IMR-90 (cell line): ENCODE results near the gene CDKN1C. TPM values are rescaled to one million over a fixed set of nuclear protein-coding genes. Genes with fewer than 3 reads are reported as not detected.

Source experiments
- ATAC-seq: fragments of 200-7000 bp; cut with Tn5 transposase; 2 replicates; pipeline ENCODE4 v1.9.1; 2020; ENCODE audit warnings: low read depth, mild to moderate bottlenecking, moderate library complexity
- BruUV-seq: library from RNA; stranded (reverse); fragments of 400-500 nt; replicated peaks from 2 replicates; lab custom pipeline; 2021; lab: Mats Ljungman, UMichigan
- CTCF ChIA-PET: fragments of 300-600 bp; formaldehyde crosslinking; extraction: SDS; loops from one replicate; lab custom pipeline; 2021; ENCODE audit warnings: antibody characterized with exemption; lab: Yijun Ruan, JAX
- POLR2A ChIA-PET: fragments of 300-600 bp; sonication (Branson Sonifier 250); formaldehyde crosslinking; loops from one replicate; lab custom pipeline; 2022; ENCODE audit warnings: antibody characterized with exemption; ENCODE audit not compliant: unreplicated experiment; lab: Charles Lee
- DNase-seq: peaks from one replicate; pipeline ENCODE4 v3.0.0; 2013
- H2AFZ ChIP-seq: replicated peaks from 2 replicates; pipeline ENCODE3; 2013; ENCODE audit warnings: low read length, mild to moderate bottlenecking; ENCODE audit not compliant: poor library complexity
- H2AK5ac ChIP-seq: 2 replicates; pipeline ENCODE4 v1.6.1; 2013; ENCODE audit warnings: low read depth, low read length, inconsistent platforms
- H2AK9ac ChIP-seq: replicated peaks from 2 replicates; pipeline ENCODE3; 2013; ENCODE audit warnings: mild to moderate bottlenecking, low read depth, low read length, moderate library complexity; ENCODE audit not compliant: poor library complexity
- H2BK120ac ChIP-seq: 2 replicates; pipeline ENCODE4 v1.6.1; 2013; ENCODE audit warnings: low read depth, low read length, inconsistent platforms
- H2BK15ac ChIP-seq: 3 replicates; pipeline ENCODE4 v1.6.1; 2013; ENCODE audit warnings: low read depth, low read length, inconsistent platforms
- H2BK20ac ChIP-seq: 2 replicates; pipeline ENCODE4 v1.6.1; 2013; ENCODE audit warnings: low read depth, mild to moderate bottlenecking, inconsistent platforms, low read length, moderate library complexity
- H2BK5ac ChIP-seq: 2 replicates; pipeline ENCODE4 v1.6.1; 2013; ENCODE audit warnings: mild to moderate bottlenecking, low read depth, low read length, inconsistent platforms; ENCODE audit not compliant: poor library complexity, severe bottlenecking
- H3K14ac ChIP-seq: replicated peaks from 2 replicates; pipeline ENCODE4 v1.6.1; 2013; ENCODE audit warnings: low read depth, low read length, inconsistent platforms
- H3K18ac ChIP-seq: 2 replicates; pipeline ENCODE4 v1.6.1; 2013; ENCODE audit warnings: low read depth, low read length, control low read depth
- H3K23ac ChIP-seq: 2 replicates; pipeline ENCODE4 v1.6.1; 2013; ENCODE audit warnings: low read depth, low read length, inconsistent platforms
- H3K27ac ChIP-seq: 2 replicates; pipeline ENCODE4 v1.5.1; 2013; ENCODE audit warnings: mild to moderate bottlenecking, control low read depth, low read length; ENCODE audit not compliant: insufficient read depth
- H3K27me3 ChIP-seq: 2 replicates; pipeline ENCODE4 v1.6.1; 2013; ENCODE audit warnings: low read length; ENCODE audit not compliant: control insufficient read depth, insufficient read depth
- H3K36me3 ChIP-seq: 2 replicates; pipeline ENCODE4 v1.6.1; 2013; ENCODE audit warnings: low read length, mixed read lengths; ENCODE audit not compliant: control insufficient read depth, insufficient read depth
- H3K4ac ChIP-seq: 2 replicates; pipeline ENCODE4 v1.6.1; 2013; ENCODE audit warnings: low read depth, low read length, inconsistent platforms
- H3K4me1 ChIP-seq: 2 replicates; pipeline ENCODE4 v1.6.1; 2013; ENCODE audit warnings: low read length, mixed read lengths; ENCODE audit not compliant: control insufficient read depth, insufficient read depth
- H3K4me2 ChIP-seq: 2 replicates; pipeline ENCODE4 v1.6.1; 2013; ENCODE audit warnings: low read depth, mild to moderate bottlenecking, control low read depth, low read length, moderate library complexity
- H3K4me3 ChIP-seq: 2 replicates; pipeline ENCODE4 v1.5.1; 2013; ENCODE audit warnings: low read depth, mild to moderate bottlenecking, control low read depth, low read length, moderate library complexity; ENCODE audit not compliant: insufficient read depth
- H3K56ac ChIP-seq: 2 replicates; pipeline ENCODE4 v1.6.1; 2013; ENCODE audit warnings: low read length, inconsistent platforms; ENCODE audit not compliant: insufficient read depth; ENCODE audit errors: extremely low read depth
- H3K79me1 ChIP-seq, 2 experiments: 2 replicates each; pipeline ENCODE4 v1.6.1; 2013; ENCODE audit warnings: low read length in 2 of 2, inconsistent platforms in 1 of 2, low read depth in 1 of 2
- H3K9ac ChIP-seq: 2 replicates; pipeline ENCODE4 v1.6.1; 2013; ENCODE audit warnings: low read depth, low read length, control low read depth
- H3K9me1 ChIP-seq: 2 replicates; pipeline ENCODE4 v1.6.1; 2013; ENCODE audit warnings: low read length, inconsistent platforms; ENCODE audit not compliant: insufficient read depth
- H3K9me3 ChIP-seq: 2 replicates; pipeline ENCODE4 v1.6.1; 2013; ENCODE audit warnings: low read length; ENCODE audit not compliant: control insufficient read depth, insufficient read depth
- H4K20me1 ChIP-seq: 2 replicates; pipeline ENCODE4 v1.6.1; 2013; ENCODE audit warnings: low read length, inconsistent platforms; ENCODE audit not compliant: insufficient read depth
- H4K5ac ChIP-seq: 2 replicates; pipeline ENCODE4 v1.6.1; 2013; ENCODE audit warnings: mild to moderate bottlenecking, low read depth, low read length, control low read depth
- H4K8ac ChIP-seq, 2 experiments: 2 replicates each; pipeline ENCODE4 v1.6.1; 2013; ENCODE audit warnings: low read depth in 2 of 2, low read length in 2 of 2, control low read depth in 1 of 2, inconsistent platforms in 1 of 2
- H4K91ac ChIP-seq: 2 replicates; pipeline ENCODE4 v1.6.1; 2013; ENCODE audit warnings: low read depth, low read length, inconsistent platforms; ENCODE audit not compliant: insufficient read depth
- BHLHE40 ChIP-seq: fragments of 150-350 bp; IDR thresholded peaks from 2 replicates; pipeline ENCODE4 v1.6.1; 2016; ENCODE audit warnings: mild to moderate bottlenecking, low read depth, low read length
- CEBPB ChIP-seq: IDR thresholded peaks from 2 replicates; pipeline ENCODE4 v1.6.1; 2012; ENCODE audit warnings: low read depth, low read length, improper control_type of control experiment
- CHD1 ChIP-seq: IDR thresholded peaks from 2 replicates; pipeline ENCODE4 v1.6.1; 2012; ENCODE audit warnings: low read depth, low read length, improper control_type of control experiment
- CTCF ChIP-seq: conservative IDR thresholded peaks from 2 replicates; pipeline ENCODE4 v1.5.1; 2012; ENCODE audit warnings: mild to moderate bottlenecking, low read depth, low read length, improper control_type of control experiment
- ELK1 ChIP-seq: fragments of 150-350 bp; IDR thresholded peaks from 2 replicates; pipeline ENCODE4 v1.6.1; 2016; ENCODE audit warnings: low read depth, mild to moderate bottlenecking, low read length, moderate library complexity, borderline replicate concordance
- MAFK ChIP-seq: IDR thresholded peaks from 2 replicates; pipeline ENCODE4 v1.6.1; 2012; ENCODE audit warnings: low read depth, low read length, improper control_type of control experiment
- MAZ ChIP-seq: IDR thresholded peaks from 2 replicates; pipeline ENCODE4 v1.6.1; 2012; ENCODE audit warnings: low read depth, mild to moderate bottlenecking, low read length, improper control_type of control experiment, moderate library complexity, borderline replicate concordance
- MXI1 ChIP-seq: IDR thresholded peaks from 2 replicates; pipeline ENCODE4 v1.6.1; 2012; ENCODE audit warnings: low read depth, mild to moderate bottlenecking, low read length, moderate library complexity, borderline replicate concordance
- NFE2L2 ChIP-seq: fragments of 150-350 bp; IDR thresholded peaks from 2 replicates; pipeline ENCODE4 v1.6.1; 2016; ENCODE audit warnings: low read depth, mild to moderate bottlenecking, low read length
- RAD21 ChIP-seq: IDR thresholded peaks from 2 replicates; pipeline ENCODE4 v1.6.1; 2012; ENCODE audit warnings: low read length, improper control_type of control experiment
- RCOR1 ChIP-seq: IDR thresholded peaks from 2 replicates; pipeline ENCODE4 v1.6.1; 2012; ENCODE audit warnings: mild to moderate bottlenecking, low read length, improper control_type of control experiment; ENCODE audit not compliant: insufficient replicate concordance
- RFX5 ChIP-seq: IDR thresholded peaks from 2 replicates; pipeline ENCODE4 v1.8.0; 2012; ENCODE audit warnings: low read depth, mild to moderate bottlenecking, low read length, moderate library complexity
- SMC3 ChIP-seq: fragments of 150-350 bp; IDR thresholded peaks from 2 replicates; pipeline ENCODE4 v1.6.1; 2016; ENCODE audit warnings: low read depth, mild to moderate bottlenecking, antibody characterized with exemption, low read length, moderate library complexity
- USF2 ChIP-seq: fragments of 150-350 bp; IDR thresholded peaks from 2 replicates; pipeline ENCODE4 v1.6.1; 2017; ENCODE audit warnings: mild to moderate bottlenecking, antibody characterized with exemption, low read length, low read depth
- WGBS, 2 experiments: methylation state at CpG; one replicate each; pipeline versions ENCODE4 v1.1.5 to v1.1.7; 2013; ENCODE audit warnings: missing lambda C conversion rate in 2 of 2; ENCODE audit not compliant: insufficient read length in 1 of 2; ENCODE audit errors: extremely low coverage in 2 of 2; 5-methylcytosine and 5-hydroxymethylcytosine counted together
- dilution Hi-C: fragments of 300-500 bp; cut with HindIII; formaldehyde crosslinking; loops from one replicate; pipeline ENCODE4 v1.14.3; 2018; ENCODE audit warnings: low sequenced_read_pairs; ENCODE audit not compliant: unreplicated experiment
- in situ Hi-C: fragments of 300-500 bp; cut with MboI; formaldehyde crosslinking; loops from 3 replicates; pipeline ENCODE4 v1.14.3; 2019; ENCODE audit warnings: low sequenced_read_pairs, inconsistent platforms, mixed read lengths
- intact Hi-C: fragments of 100-400 bp; cut with micrococcal nuclease; formaldehyde crosslinking; loops from 2 replicates; pipeline ENCODE4 v1.10.0; 2022
- polyA plus RNA-seq, 3 experiments: library from polyadenylated mRNA; depleted of rRNA; stranded (reverse); fragments of >200 nt; gene quantifications; 2 replicates each; pipeline ENCODE4 v1.2.3, GENCODE V29; 2012; ENCODE audit warnings: low replicate concordance in 1 of 3
- total RNA-seq: library from RNA; depleted of rRNA; stranded (reverse); fragments of >200 nt; gene quantifications from 2 replicates; pipeline ENCODE4 v1.2.3, GENCODE V29; 2012

Gene CDKN1C
- total and polyA plus RNA-seq, 2 of the 4 experiments (the other 2 are of a cell fraction): 1.6 to 3.0 TPM

- Histone ChIP-seq H3K56ac (no peak overlapping the region), H3K79me1 (no peaks in the 10 kb centered on the region), H2AK9ac (no peak overlapping the region), H2BK15ac (no peak overlapping the region), H4K20me1 (no peaks in the 10 kb centered on the region), H3K4me2 (no peak overlapping the region), H4K8ac (no peak overlapping the region), H3K9ac (no peak overlapping the region), H2BK120ac (no peak overlapping the region), H2BK5ac (no peak overlapping the region), H3K23ac (no peak overlapping the region), H3K27me3 (peaks cover 26% of the 10 kb centered on the region), H3K9me3 (no peaks in the 10 kb centered on the region), H2AK5ac (no peak overlapping the region), H3K9me1 (no peaks in the 10 kb centered on the region), H2AFZ (no peak overlapping the region), H3K4ac (no peak overlapping the region), H4K91ac (no peak overlapping the region), H3K4me3 (no peak overlapping the region), H3K4me1 (peaks cover 2% of the 10 kb centered on the region; the same call in 1 of the 2 replicates), H3K18ac (no peak overlapping the region), H3K14ac (no peak overlapping the region), H3K27ac (no peak overlapping the region), H2BK20ac (no peak overlapping the region), H4K5ac (no peak overlapping the region), H3K36me3 (no peaks in the 10 kb centered on the region)
- CTCF ChIA-PET: no interaction called here
- in situ Hi-C loops: no loop called here
- intact Hi-C loops: no loop called here
- TF ChIP-seq NFE2L2: no peak
- no peak for TF ChIP-seq USF2
- TF ChIP-seq MAFK: no peak
- no peak for TF ChIP-seq CHD1
- TF ChIP-seq CTCF: no peak
- TF ChIP-seq ELK1: no peak
- no peak for TF ChIP-seq SMC3
- TF ChIP-seq BHLHE40: no peak
- TF ChIP-seq RCOR1: no peak
- TF ChIP-seq MXI1: no peak
- TF ChIP-seq RAD21: no peak
- TF ChIP-seq RFX5: no peak
- no peak for TF ChIP-seq MAZ
- TF ChIP-seq CEBPB: no peak
- 49% methylated on average over 9 of the region's 23 CpGs; no CpG with 5 or more reads in 1 of the 2 experiments for WGBS, 2 experiments
- BruUV-seq: no TSS peak
- POLR2A ChIA-PET: no interaction called here
- DNase-seq (no peak), ATAC-seq (no peak)
- dilution Hi-C loops: no loop called here
These were observed 46.1 kb downstream of the CDKN1C start for GRCh38 chr11:2839395-2839943.
